HuH-7.5 (cell line): ENCODE data around the gene TMEM26.

Source experiments
- DNase-seq: peaks from one replicate; pipeline ENCODE4 v3.0.0; 2011; ENCODE audit warnings: low spot score

TMEM26 gene

GRCh38 chr10:61452655-61453641 is at the start of gene TMEM26:
Gene TMEM26 (minus strand): TSS chr10:61453381. CDS start chr10:61453081, 300 bp downstream.
- no peak for DNase-seq

DNA sequence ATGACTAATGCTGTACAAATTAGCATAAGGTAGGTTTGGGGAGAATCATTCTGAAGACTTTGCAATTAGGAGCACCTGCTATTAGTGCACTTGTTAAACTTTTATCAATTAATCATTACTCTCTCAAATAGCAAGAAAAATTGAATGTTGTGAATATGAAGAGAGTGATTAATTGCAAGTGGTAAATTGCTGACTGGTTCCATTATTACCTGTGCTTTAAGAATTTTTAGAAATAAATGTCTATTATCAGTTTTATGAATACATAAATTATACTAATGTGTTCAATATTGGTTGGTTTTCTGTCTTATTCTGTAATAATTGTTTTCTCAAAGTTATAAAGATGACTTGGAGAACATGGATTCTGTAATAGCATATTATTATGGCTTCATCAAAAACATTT is 47.3 kb upstream of the TMEM26 start:
- no peak for DNase-seq

GRCh38 chr10:61492364-61492995 is 39.3 kb upstream of the TMEM26 start:
- no peak for DNase-seq

DNA sequence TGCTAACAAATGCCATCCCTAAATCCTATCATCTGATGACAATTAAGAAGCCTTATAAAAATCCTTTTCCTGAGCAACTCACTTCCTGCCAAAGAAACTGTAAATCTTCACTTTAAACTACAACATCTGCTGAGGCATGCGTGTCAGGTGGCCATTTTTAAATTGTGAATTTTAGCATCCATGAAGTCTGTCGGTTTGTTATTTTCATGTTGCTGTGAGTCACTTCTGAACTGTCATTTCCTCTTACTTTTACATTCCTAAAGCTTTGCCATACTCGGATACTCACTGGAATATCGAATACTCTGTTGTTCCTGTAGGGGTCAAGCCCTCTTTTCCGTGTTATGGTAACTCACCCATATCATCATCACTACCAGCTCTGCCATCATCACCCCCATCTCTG is 34.3 kb upstream of the TMEM26 start:
- DNase-seq = no peak

DNA sequence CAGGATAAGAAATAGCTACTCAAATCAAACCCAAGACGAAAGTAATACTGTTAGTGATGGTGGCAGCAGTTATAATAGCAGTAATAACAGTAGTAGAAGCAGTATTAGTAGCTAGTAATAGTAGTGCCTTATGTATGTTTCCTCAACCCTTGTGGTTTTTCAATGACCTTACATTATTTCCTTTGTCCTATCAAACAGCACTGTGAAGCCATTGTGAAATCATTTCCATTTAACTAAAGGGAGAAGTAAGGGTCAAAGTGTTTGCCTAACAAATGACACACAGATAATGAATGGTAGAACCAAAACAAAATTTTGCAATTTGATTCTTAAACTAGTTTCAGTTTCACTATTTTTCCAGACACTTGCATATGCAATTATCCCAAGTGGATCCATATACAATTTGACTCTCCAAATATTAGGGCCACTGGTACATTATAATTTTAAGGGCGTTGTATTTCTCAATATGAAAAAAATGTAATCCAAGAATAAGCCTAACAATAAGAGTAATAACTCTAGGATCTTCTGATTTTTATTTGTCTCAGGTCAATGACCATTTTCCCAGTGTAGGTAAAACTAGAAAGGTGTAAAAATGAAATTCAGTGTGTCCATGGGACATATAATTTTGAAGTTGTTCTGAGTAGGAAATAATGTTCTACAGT is 33.7 kb upstream of the TMEM26 start:
- DNase-seq = no peak

- DNase-seq = no peak
Observed at GRCh38 chr10:61486251-61486650, 33.1 kb upstream of the TMEM26 start.

DNA sequence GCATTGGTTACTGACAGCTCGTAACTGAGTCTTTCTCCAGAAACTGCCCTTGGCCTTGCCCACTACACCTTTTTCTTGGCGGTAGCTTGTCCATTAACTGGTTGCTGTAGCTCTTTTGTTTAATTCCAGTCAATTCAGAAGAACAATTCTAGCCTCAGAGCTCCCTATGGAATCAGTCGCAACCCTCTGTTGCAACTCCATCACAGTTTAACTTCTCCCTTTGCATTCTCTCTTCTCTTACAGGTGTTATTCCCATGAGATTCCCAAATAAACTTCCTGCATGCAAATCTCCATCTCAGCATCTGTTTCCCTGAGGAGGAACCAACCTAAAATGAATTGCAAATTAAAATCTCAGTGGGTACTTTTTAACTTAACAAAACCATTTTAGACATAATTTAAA is 28.4 kb upstream of the TMEM26 start:
- DNase-seq = no peak

DNA sequence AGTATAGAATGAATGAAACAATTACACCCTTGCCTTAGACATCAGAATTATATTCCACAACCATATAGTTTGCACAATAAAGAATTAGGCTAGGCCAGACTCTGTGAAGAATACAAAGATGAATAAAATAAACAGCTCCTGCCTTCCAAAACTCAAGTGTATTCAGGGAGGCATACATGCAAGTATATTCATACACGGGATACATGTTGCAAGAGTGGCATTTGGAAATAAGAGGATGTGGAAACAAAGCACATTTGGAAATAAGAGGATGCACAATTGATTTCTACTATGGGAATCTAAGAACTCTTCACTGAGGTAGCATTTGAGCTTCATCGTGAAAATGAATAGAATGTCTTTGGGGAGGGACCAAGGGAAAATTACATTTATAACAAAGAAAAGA is 27.0 kb upstream of the TMEM26 start:
- DNase-seq = no peak

GRCh38 chr10:61478621-61479312 is 25.6 kb upstream of the TMEM26 start:
- DNase-seq = no peak

- DNase-seq = no peak
Observed at GRCh38 chr10:61477451-61477850, 24.3 kb upstream of the TMEM26 start.

GRCh38 chr10:61476529-61476928 is 23.3 kb upstream of the TMEM26 start:
- no peak for DNase-seq

DNA sequence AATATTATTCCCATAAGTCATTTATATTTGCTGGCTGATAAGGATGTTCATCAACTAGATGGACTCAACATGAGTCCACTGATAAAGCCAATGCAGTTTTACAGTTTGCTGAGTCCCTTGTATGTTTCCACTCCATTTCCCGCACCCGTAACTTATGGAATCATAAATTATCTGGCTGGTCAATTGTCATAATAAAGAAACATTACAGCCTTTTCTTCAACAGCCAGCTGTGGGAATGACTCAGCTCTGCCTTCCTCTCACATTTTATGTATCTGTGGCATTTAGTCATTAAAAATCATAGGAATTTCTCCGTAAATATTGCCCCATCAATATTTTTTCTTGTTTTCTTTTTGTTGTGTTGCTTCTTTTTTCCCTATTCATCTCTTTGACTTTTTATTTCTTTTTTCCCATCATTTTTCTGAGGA is 22.3 kb upstream of the TMEM26 start:
- DNase-seq = no peak

DNA sequence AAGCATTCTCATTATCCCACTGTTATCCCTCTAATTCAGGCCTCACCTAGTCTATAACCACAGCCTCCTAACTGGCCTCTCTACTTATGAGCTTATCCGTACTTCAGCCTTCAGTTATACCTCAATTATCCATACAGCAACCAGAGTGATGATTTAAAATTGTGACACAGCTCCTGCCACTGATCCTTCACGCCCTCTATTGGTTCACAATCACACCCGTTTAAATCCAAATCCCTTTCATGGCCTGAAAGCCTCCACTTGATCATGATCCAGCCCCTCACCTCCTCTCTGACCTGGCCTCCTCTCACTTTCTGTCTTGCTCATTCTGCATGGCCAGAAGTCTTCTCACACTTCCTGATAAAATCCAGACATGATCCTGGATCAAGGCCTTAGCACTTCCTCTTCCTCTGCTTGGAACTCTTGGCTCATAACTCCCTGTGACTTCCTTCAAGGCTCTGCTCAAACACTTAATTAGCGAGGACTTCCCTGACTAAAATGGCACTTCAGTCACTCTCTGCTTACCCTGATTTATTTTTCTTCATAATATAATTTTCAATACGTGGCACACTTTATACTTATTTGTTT is 19.0 kb upstream of the TMEM26 start:
- DNase-seq = no peak

GRCh38 chr10:61471491-61471890 is 18.3 kb upstream of the TMEM26 start:
- no peak for DNase-seq

DNA sequence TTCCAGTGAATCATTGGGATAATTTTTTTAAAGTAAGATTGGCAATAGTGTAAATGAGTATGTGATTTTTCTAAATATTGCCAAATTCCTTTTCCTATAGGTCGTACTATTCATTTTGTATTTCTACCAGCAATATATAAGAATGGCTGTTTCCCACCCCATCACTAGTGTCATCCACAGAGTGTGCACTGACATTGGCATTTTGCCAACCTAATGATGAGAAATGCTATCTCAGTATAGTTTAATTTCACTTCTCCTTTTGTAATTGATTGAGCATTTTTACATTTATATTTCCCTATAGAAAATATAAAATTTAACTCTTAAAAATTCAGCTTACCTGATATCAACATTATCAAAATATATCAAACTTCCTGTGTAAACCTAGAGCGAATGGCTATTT is 17.6 kb upstream of the TMEM26 start:
- no peak for DNase-seq

DNA sequence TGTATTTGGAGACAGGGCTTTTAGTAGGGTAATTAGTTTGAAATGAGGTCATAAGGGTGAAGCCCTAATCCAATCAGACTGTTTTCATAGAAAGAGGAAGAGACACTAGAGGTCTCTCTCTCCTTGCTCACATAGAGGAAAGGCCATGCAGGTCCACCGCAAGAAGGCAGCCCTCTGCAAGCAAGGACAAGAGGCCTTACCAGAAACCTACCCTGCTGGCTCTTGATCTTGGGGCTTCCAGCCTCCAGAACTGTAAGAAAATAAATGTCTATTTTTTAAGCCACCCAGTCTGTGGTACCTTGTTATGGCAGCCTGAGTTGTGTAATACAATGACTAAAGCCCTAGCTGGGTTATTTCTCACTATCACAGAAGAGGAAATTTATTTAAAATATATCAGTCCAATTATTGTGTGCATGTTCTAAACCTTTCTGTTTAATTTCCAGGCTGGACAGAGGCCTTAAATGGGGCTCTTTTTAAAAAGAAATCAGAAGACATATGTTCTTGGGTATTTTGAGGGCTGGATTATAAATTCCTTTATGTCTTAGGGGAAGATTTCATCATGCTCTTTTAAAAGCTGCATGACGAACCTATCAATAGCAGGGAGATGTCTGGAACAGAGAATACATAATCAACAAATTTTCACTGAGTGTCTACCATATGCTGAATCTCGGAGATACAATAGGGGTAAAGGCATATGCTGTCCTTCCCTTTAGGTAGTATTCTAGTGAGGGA is 12.9 kb upstream of the TMEM26 start:
- DNase-seq = no peak

DNA sequence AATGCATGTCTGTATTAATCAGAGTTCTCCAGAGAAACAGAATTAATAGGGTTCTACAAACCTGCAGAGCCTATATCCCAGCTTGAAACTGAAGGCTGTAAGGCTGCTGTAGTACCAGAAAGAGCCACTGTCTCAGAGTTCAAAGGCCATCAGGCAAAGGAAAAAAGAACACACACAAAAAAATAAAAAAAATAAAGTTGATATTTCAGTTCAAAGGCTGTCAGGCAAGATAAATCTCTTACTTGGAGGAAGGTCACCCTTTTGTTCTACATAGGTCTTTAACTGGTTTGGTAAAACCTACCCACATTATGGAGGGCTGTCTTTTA is 12.0 kb upstream of the TMEM26 start:
- DNase-seq = no peak

GRCh38 chr10:61464461-61465170 is 11.4 kb upstream of the TMEM26 start:
- no peak for DNase-seq

DNA sequence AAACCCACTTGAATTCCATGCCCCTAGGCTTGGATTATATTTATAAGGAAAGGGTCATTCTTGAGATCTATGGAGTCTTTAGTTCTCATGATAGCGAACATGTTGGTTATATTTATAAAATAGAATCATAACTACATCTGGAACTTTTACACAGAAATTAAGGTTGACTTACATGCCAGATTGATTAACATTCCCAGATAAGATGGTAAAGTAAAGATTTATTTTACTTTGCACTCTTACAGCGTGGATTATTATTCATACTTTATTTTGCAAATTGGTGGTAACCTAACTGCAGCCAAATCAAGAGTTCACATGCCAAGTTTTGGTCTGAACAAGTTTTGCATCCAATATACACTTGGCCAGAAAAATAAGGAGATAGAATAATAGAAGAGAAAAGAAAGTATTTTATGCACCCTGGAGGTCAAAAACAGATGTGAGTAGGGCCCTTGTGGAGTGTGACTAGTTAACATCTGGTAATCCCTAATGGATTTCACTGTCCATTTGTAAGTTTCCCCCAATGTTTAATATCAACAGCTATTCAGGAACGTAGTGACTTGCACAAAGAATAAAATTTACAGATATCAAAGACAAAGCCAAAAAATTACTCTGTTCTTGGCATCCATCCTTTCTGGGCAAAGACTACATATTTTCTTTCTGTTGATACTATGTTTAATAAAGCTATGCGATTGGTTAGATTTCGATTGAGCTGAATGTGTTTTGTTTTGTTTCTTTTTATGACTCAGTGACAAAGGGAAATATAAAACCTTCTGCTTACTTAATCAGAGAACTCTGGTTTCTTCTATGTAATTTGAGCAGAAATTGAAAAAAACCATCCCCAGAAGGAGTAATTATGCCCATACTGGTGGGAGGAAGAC is 10.1 kb upstream of the TMEM26 start:
- no peak for DNase-seq

DNA sequence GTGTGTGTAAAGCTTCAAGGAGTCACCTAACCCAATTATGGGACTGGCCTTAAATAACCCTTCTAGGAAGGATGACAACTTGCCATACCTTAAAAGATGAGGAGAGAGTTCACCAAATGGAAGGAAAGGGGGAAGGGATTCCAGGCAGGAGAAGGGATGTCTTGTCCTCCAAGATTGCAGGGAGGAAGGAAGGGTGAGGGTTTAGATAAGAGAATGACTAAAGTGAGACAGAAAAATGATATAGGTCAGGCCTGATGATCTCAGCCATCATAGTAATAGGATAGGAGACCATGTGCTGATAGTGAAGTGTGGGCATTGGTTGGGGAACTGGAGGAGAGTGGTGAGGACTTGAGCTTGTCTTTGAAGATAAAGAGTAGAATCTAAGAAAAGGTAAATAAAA is 7.7 kb upstream of the TMEM26 start:
- no peak for DNase-seq
